Measurements from ENCODE around the gene TSTD2.
A peak's percentile ranks its signal among the peaks of the same experiment; 100 is the strongest.

The TSTD2 gene

GRCh38 chr9:97562542-97562941 lies 70.6 kb downstream of the TSTD2 start:
- DNase-seq (ENCODE audit: low read depth), result no peak

GRCh38 chr9:97561501-97561900 lies 71.7 kb downstream of the TSTD2 start:
- DNase-seq (ENCODE audit: low read depth), result no peak

GRCh38 chr9:97560851-97561250 lies 72.3 kb downstream of the TSTD2 start:
- DNase-seq (ENCODE audit: low read depth), result no peak

GRCh38 chr9:97560154-97560553 lies 73.0 kb downstream of the TSTD2 start:
- DNase-seq (ENCODE audit: low read depth), result no peak

- peak; percentile 81 for DNase-seq (ENCODE audit: low read depth)
Measured at GRCh38 chr9:97559111-97559514, 74.1 kb downstream of the TSTD2 start.

GRCh38 chr9:97558701-97559101 lies 74.5 kb downstream of the TSTD2 start:
- no peak for DNase-seq (ENCODE audit: low read depth)

- DNase-seq (ENCODE audit: low read depth), result peak; percentile 74
Measured at GRCh38 chr9:97557606-97558095, 75.5 kb downstream of the TSTD2 start.

- peak; percentile 9 for DNase-seq (ENCODE audit: low read depth)
Measured at GRCh38 chr9:97556721-97557605, 76.2 kb downstream of the TSTD2 start.

GRCh38 chr9:97556036-97556720 lies 77.0 kb downstream of the TSTD2 start:
- no peak for DNase-seq (ENCODE audit: low read depth)

- no peak for DNase-seq (ENCODE audit: low read depth)
Measured at GRCh38 chr9:97555164-97555563, 78.0 kb downstream of the TSTD2 start.

- no peak for DNase-seq (ENCODE audit: low read depth)
Measured at GRCh38 chr9:97554566-97555075, 78.5 kb downstream of the TSTD2 start.

- DNase-seq (ENCODE audit: low read depth), result no peak
Measured at GRCh38 chr9:97553841-97554240, 79.3 kb downstream of the TSTD2 start.

GRCh38 chr9:97553141-97553540 lies 80.0 kb downstream of the TSTD2 start:
- no peak for DNase-seq (ENCODE audit: low read depth)

- DNase-seq (ENCODE audit: low read depth), result no peak
Measured at GRCh38 chr9:97551308-97551707, 81.9 kb downstream of the TSTD2 start.

GRCh38 chr9:97550386-97550785 lies 82.8 kb downstream of the TSTD2 start:
- no peak for DNase-seq (ENCODE audit: low read depth)

All from amniotic epithelial cell (primary cell).